Loucy (cell line): ENCODE results near the gene MCOLN1.

Source experiments
- EZH2phosphoT487 ChIP-seq: fragments of 200-600 bp; IDR thresholded peaks from 2 replicates; pipeline ENCODE4 v1.6.1; 2018; ENCODE audit warnings: antibody characterized with exemption, mild to moderate bottlenecking, moderate library complexity, borderline replicate concordance
- TF ChIP-seq, protein P1 (sequence below): fragments of 200-600 bp; sonication (generic); conservative IDR thresholded peaks from 2 replicates; pipeline ENCODE4 v1.5.1; 2014; ENCODE audit warnings: mild to moderate bottlenecking, antibody characterized with exemption, low read length

DNA sequence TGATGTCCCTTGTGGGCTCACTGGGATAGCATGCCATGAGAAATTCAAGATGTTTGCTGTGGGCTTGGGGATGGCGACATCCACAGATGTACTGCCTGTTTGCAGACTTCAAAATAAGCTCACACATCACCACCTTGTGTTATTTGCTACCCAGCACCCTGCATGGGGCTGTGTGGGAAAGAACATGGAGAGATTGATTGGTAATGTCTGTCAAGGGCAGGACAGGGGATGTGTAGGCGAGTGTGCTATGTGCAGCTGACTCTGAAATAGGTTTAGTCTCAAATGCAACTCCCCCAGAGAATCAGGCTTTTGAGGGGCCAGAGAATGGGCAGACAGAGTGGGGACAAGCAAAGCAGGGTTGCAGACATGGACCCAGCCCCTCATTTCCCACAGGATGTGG, 37.8 kb downstream of the MCOLN1 start:
- TF ChIP-seq EZH2phosphoT487 = no peak
- TF ChIP-seq, protein P1, sequence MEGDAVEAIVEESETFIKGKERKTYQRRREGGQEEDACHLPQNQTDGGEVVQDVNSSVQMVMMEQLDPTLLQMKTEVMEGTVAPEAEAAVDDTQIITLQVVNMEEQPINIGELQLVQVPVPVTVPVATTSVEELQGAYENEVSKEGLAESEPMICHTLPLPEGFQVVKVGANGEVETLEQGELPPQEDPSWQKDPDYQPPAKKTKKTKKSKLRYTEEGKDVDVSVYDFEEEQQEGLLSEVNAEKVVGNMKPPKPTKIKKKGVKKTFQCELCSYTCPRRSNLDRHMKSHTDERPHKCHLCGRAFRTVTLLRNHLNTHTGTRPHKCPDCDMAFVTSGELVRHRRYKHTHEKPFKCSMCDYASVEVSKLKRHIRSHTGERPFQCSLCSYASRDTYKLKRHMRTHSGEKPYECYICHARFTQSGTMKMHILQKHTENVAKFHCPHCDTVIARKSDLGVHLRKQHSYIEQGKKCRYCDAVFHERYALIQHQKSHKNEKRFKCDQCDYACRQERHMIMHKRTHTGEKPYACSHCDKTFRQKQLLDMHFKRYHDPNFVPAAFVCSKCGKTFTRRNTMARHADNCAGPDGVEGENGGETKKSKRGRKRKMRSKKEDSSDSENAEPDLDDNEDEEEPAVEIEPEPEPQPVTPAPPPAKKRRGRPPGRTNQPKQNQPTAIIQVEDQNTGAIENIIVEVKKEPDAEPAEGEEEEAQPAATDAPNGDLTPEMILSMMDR = no peak
